ENCODE data around the gene TXNDC12.
"Not testable (repeated sequence)": the region's sequence is repeated elsewhere in the genome, so short reads cannot be mapped to it uniquely, and the experiment has no call there.

The TXNDC12 gene

GRCh38 chr1:52055066-52055865, at the start of gene TXNDC12:
TXNDC12 (minus strand) TSS chr1:52055191; CDS start chr1:52055096, 95 bp downstream.
- DNase-seq (ENCODE audit: low read depth, low spot score): peak; percentile 95

GRCh38 chr1:52102336-52103013, 47.5 kb upstream of the TXNDC12 start:
- DNase-seq (ENCODE audit: low read depth, low spot score): no peak

- DNase-seq (ENCODE audit: low read depth, low spot score): peak; percentile 46
Observed at GRCh38 chr1:52098139-52098871, 43.3 kb upstream of the TXNDC12 start.

- no peak for DNase-seq (ENCODE audit: low read depth, low spot score)
Observed at GRCh38 chr1:52096216-52096615, 41.2 kb upstream of the TXNDC12 start.

- DNase-seq (ENCODE audit: low read depth, low spot score): not testable (repeated sequence)
Observed at GRCh38 chr1:52094300-52094699, 39.3 kb upstream of the TXNDC12 start.

- not testable (repeated sequence) for DNase-seq (ENCODE audit: low read depth, low spot score)
Observed at GRCh38 chr1:52087892-52088291, 32.9 kb upstream of the TXNDC12 start.

- DNase-seq (ENCODE audit: low read depth, low spot score): no peak
Observed at GRCh38 chr1:52080014-52080415, 25.0 kb upstream of the TXNDC12 start.

GRCh38 chr1:52077277-52077676, 22.3 kb upstream of the TXNDC12 start:
- not testable (repeated sequence) for DNase-seq (ENCODE audit: low read depth, low spot score)

GRCh38 chr1:52072291-52072690, 17.3 kb upstream of the TXNDC12 start:
- no peak for DNase-seq (ENCODE audit: low read depth, low spot score)

GRCh38 chr1:52070704-52071103, 15.7 kb upstream of the TXNDC12 start:
- no peak for DNase-seq (ENCODE audit: low read depth, low spot score)

GRCh38 chr1:52063192-52063591, 8.2 kb upstream of the TXNDC12 start:
- DNase-seq (ENCODE audit: low read depth, low spot score): no peak

GRCh38 chr1:52060822-52061221, 5.8 kb upstream of the TXNDC12 start:
- DNase-seq (ENCODE audit: low read depth, low spot score): no peak

GRCh38 chr1:52059888-52060287, 4.9 kb upstream of the TXNDC12 start:
- no peak for DNase-seq (ENCODE audit: low read depth, low spot score)

- no peak for DNase-seq (ENCODE audit: low read depth, low spot score)
Observed at GRCh38 chr1:52059321-52059720, 4.3 kb upstream of the TXNDC12 start.

- peak; percentile 7 for DNase-seq (ENCODE audit: low read depth, low spot score)
Observed at GRCh38 chr1:52057876-52058415, 3.0 kb upstream of the TXNDC12 start.

- DNase-seq (ENCODE audit: low read depth, low spot score): no peak
Observed at GRCh38 chr1:52057255-52057654, 2.3 kb upstream of the TXNDC12 start.

- no peak for DNase-seq (ENCODE audit: low read depth, low spot score)
Observed at GRCh38 chr1:52056937-52057231, 1.9 kb upstream of the TXNDC12 start.

GRCh38 chr1:52056163-52056936, 1.4 kb upstream of the TXNDC12 start, which contains the start of gene BTF3L4:
BTF3L4 (plus strand) TSS chr1:52056295; CDS start chr1:52059848, 3,553 bp downstream.
- DNase-seq (ENCODE audit: low read depth, low spot score): peak; percentile 97

- no peak for DNase-seq (ENCODE audit: low read depth, low spot score)
Observed at GRCh38 chr1:52055866-52056162, 823 bp upstream of the TXNDC12 start.

GRCh38 chr1:52054496-52055065, 410 bp downstream of the TXNDC12 start:
- no peak for DNase-seq (ENCODE audit: low read depth, low spot score)

GRCh38 chr1:52053862-52054261, 1.1 kb downstream of the TXNDC12 start:
- DNase-seq (ENCODE audit: low read depth, low spot score): no peak

Measured in ELF-1 (cell line).